Suprapubic skin (tissue), 4 donors: ENCODE results near the gene TIMM23. TPM values are rescaled to one million over a fixed set of nuclear protein-coding genes. Genes with fewer than 3 reads are reported as not detected.

Experiments used
- DNase-seq, 2 donors: peaks; one replicate each; pipeline ENCODE4 v3.0.0-alpha.2; 2019; ENCODE audit warnings: low spot score in 2 of 2
- H3K27ac ChIP-seq: fragments of 200-600 bp; sonication (generic); one replicate; pipeline ENCODE4 v1.5.1; 2019
- H3K27me3 ChIP-seq: fragments of 200-600 bp; sonication (generic); one replicate; pipeline ENCODE4 v1.5.1; 2019
- H3K36me3 ChIP-seq: fragments of 200-600 bp; sonication (generic); one replicate; pipeline ENCODE4 v1.5.1; 2019
- H3K4me1 ChIP-seq: fragments of 200-600 bp; sonication (generic); one replicate; pipeline ENCODE4 v1.5.1; 2019
- H3K4me3 ChIP-seq: fragments of 200-600 bp; sonication (generic); one replicate; pipeline ENCODE4 v1.5.1; 2019; ENCODE audit warnings: mild to moderate bottlenecking
- H3K9me3 ChIP-seq: fragments of 200-600 bp; sonication (generic); one replicate; pipeline ENCODE4 v1.5.1; 2019
- CTCF ChIP-seq, 2 donors: fragments of 200-600 bp in 1 of 2; fragments of 450-650 bp in 1 of 2; sonication (generic) in 1 of 2; IDR thresholded peaks; one replicate each; pipeline ENCODE4 v1.5.1; 2016 to 2019; ENCODE audit warnings: antibody characterized with exemption in 2 of 2, mild to moderate bottlenecking in 1 of 2, moderate library complexity in 1 of 2
- EP300 ChIP-seq: sonication (generic); formaldehyde crosslinking; IDR thresholded peaks from one replicate; pipeline ENCODE4 v1.6.1; 2017; ENCODE audit warnings: antibody characterized with exemption
- POLR2A ChIP-seq, 2 donors: fragments of 450-650 bp; IDR thresholded peaks; one replicate each; pipeline ENCODE4 v1.6.1; 2017; ENCODE audit warnings: antibody characterized with exemption in 2 of 2, mild to moderate bottlenecking in 2 of 2, moderate library complexity in 2 of 2
- POLR2AphosphoS5 ChIP-seq, 3 donors: sonication (generic); formaldehyde crosslinking; IDR thresholded peaks; one replicate each; pipeline ENCODE4 v1.6.1; 2017; ENCODE audit warnings: antibody characterized with exemption in 3 of 3
- WGBS: methylation state at CpG from one replicate; pipeline ENCODE4 v1.1.5; 2018; 5-methylcytosine and 5-hydroxymethylcytosine counted together
- total RNA-seq, 4 donors: library from RNA; depleted of rRNA; stranded (reverse); fragments of >200 nt; gene quantifications; one replicate each; pipeline ENCODE4 v1.1.0, GENCODE V29; 2016

The TIMM23 gene
- total RNA-seq, 4 donors from 2014 or later, result 35.3 to 72.3 (median 57.6) TPM

DNA sequence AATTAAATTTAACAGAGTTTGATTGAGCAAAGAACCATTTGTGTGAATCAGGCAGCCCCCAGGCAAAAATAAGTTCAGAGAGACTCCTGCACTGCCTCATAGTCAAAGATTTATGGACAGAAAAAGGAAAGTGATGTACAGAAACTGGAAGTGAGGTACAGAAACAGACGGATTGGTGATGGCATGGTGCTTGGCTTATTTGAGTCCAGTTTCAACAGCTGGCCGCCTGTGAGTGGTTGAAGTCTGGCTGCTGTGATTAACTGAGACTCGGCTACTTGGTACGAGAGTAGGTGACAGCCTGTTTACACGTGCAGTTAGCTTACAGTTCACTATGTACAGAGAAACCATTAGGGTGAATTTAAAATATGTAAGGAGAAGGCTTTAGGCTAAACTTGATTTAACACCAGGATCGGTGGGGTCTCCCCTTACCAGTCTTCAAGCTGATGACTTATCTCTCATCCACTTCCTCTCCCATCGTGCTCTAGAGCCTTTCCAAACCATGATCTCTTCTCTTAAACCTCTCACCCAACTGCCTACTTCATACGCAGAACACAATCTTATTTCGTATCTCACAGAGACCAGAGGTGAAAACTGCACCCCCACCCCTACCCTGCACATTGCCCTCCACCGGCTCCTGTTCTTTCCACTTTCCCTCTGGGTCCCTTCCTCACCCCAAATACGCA, 78.8 kb downstream of the TIMM23 start:
- TF ChIP-seq POLR2AphosphoS5 (IDR thresholded peaks at IDR 0.05) (no peak), POLR2A (IDR thresholded peaks at IDR 0.05) (no peak), CTCF (IDR thresholded peaks at IDR 0.05) (no peak), EP300 (no peak)
- peaks cover 6% of the 10 kb centered on the region for H3K4me1 ChIP-seq
- no peak overlapping the region for H3K27ac ChIP-seq
- no peak for DNase-seq
- H3K9me3 ChIP-seq, result no peaks in the 10 kb centered on the region
- 38% methylated on average over 11 of the region's 11 CpGs for WGBS
- no peak overlapping the region for H3K4me3 ChIP-seq
- H3K36me3 ChIP-seq, result no peaks in the 10 kb centered on the region
- no peaks in the 10 kb centered on the region for H3K27me3 ChIP-seq

DNA sequence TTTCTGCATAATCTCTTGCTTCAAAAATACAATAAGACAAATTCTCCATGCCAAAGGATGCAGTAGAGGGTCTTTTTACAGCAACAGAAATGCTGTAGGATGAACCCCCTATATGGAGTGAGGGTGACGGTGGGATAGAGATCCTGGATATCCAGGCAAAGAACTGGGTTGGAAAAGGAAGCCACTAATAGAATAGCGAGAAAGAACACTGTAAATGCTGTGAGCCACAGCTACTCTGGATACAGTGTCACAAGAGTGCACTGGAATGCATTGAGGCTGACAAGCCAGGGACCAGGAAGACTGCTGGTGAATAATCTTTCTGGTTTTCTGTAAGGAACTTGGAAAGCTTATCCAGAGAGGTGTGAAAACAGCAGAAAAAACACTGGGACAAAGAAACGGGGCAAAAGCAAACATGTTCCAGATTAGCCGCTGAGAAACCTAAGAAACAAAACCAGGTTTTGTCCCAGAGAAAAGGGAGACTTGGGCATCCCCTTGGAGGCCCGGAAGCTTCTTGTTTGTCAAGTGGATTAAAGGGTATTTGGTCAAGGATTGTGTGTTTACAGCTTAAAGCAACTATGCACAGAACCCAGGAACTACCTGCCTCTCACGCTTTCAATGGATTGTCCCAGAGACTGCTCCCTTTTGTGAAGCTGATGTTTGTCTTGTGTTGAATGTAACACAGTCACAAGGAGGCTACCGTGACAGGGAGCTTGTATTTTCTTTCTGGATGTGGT, 79.9 kb downstream of the TIMM23 start:
- no peak for DNase-seq
- no peaks in the 10 kb centered on the region for H3K9me3 ChIP-seq
- H3K27ac ChIP-seq, result no peak overlapping the region
- WGBS, result 71% methylated on average over 6 of the region's 7 CpGs
- peaks cover 6% of the 10 kb centered on the region for H3K4me1 ChIP-seq
- H3K27me3 ChIP-seq, result no peaks in the 10 kb centered on the region
- TF ChIP-seq CTCF (IDR thresholded peaks at IDR 0.05), result no peak
- TF ChIP-seq POLR2A (IDR thresholded peaks at IDR 0.05), result no peak
- no peak for TF ChIP-seq POLR2AphosphoS5 (IDR thresholded peaks at IDR 0.05)
- no peak for TF ChIP-seq EP300
- H3K36me3 ChIP-seq, result no peaks in the 10 kb centered on the region
- H3K4me3 ChIP-seq, result no peak overlapping the region

- no peak for DNase-seq
- Histone ChIP-seq H3K36me3 (no peaks in the 10 kb centered on the region), H3K27ac (no peak overlapping the region), H3K9me3 (no peaks in the 10 kb centered on the region), H3K27me3 (no peaks in the 10 kb centered on the region), H3K4me1 (peaks cover 6% of the 10 kb centered on the region), H3K4me3 (no peak overlapping the region)
- 65% methylated on average over 6 of the region's 6 CpGs for WGBS
- TF ChIP-seq CTCF (IDR thresholded peaks at IDR 0.05) (no peak), POLR2AphosphoS5 (IDR thresholded peaks at IDR 0.05) (no peak), EP300 (no peak), POLR2A (IDR thresholded peaks at IDR 0.05) (no peak)
These were observed 80.6 kb downstream of the TIMM23 start for GRCh38 chr10:46052791-46053375.

Other genes with a start within 250 kb of the TIMM23 start
- 10 to 100 TPM; 25.2 to 55.5 (median 31.9) TPM for gene WASHC2C, start 245.2 kb upstream of the TIMM23 start, total RNA-seq
- gene AGAP4, start 125.0 kb upstream of the TIMM23 start, total RNA-seq, result 10 to 100 TPM in 2 of 4 donors, 1 to 10 TPM in 2; 5.6 to 44.7 (median 13.3) TPM
- 100 to 1,000 TPM; 117 to 170 (median 151) TPM for gene NCOA4, start 58.1 kb downstream of the TIMM23 start, total RNA-seq
- gene MSMB, start 73.8 kb downstream of the TIMM23 start, total RNA-seq, result 100 to 1,000 TPM in 1 of 4 donors, 10 to 100 TPM in 1, 1 to 10 TPM in 1, not detected in 1; 4.5 to 104 (median 86.9) TPM